Thoracic aorta (tissue), 2 donors: Measurements from ENCODE around the gene HSPE1. TPM values are rescaled to one million over a fixed set of nuclear protein-coding genes. Genes with fewer than 3 reads are reported as not detected.
"Not testable (repeated sequence)": the region's sequence is repeated elsewhere in the genome, so short reads cannot be mapped to it uniquely, and the experiment has no call there.

Source experiments
- ATAC-seq: fragments of 150-250 bp; one replicate; pipeline ENCODE4 v1.8.0; 2017; ENCODE audit warnings: low read depth; ENCODE audit not compliant: insufficient number of reproducible peaks, low FRiP score
- DNase-seq: peaks from one replicate; pipeline ENCODE4 v3.0.0-alpha.2; 2020; ENCODE audit warnings: low spot score
- H3K27ac ChIP-seq, 2 donors: fragments of 200-600 bp; sonication (generic); 1 replicate in 1 of 2; 2 replicates in 1 of 2; pipeline ENCODE4 v1.5.1; 2016; ENCODE audit warnings: mild to moderate bottlenecking in 2 of 2, moderate library complexity in 2 of 2
- H3K27me3 ChIP-seq: fragments of 200-600 bp; sonication (generic); replicated peaks from 2 replicates; pipeline ENCODE4 v1.6.0; 2016; ENCODE audit warnings: mild to moderate bottlenecking; ENCODE audit not compliant: insufficient read depth
- H3K36me3 ChIP-seq: fragments of 200-600 bp; sonication (generic); one replicate; pipeline ENCODE4 v1.5.1; 2016
- H3K4me1 ChIP-seq, 2 donors: fragments of 200-600 bp; sonication (generic); 1 replicate in 1 of 2; 2 replicates in 1 of 2; pipeline versions ENCODE4 v1.5.1 to v1.6.0; 2016; ENCODE audit warnings: low read depth in 2 of 2, mild to moderate bottlenecking in 1 of 2; ENCODE audit not compliant: control insufficient read depth in 1 of 2
- H3K4me3 ChIP-seq: fragments of 200-600 bp; sonication (generic); 2 replicates; pipeline ENCODE4 v1.5.1; 2016; ENCODE audit warnings: mild to moderate bottlenecking
- H3K9me3 ChIP-seq: fragments of 200-600 bp; sonication (generic); 2 replicates; pipeline ENCODE4 v1.5.1; 2016
- CTCF ChIP-seq: fragments of 200-600 bp; sonication (generic); IDR thresholded peaks from one replicate; pipeline ENCODE4 v1.5.1; 2019; ENCODE audit warnings: antibody characterized with exemption
- total RNA-seq, 2 donors: library from RNA; depleted of rRNA; stranded (reverse); fragments of >200 nt; gene quantifications; one replicate each; pipeline versions ENCODE4 v1.1.0 to v1.2.3, GENCODE V29; 2016

The HSPE1 gene
- total RNA-seq, 2 donors from 2014 or later: 26.3 to 45.0 TPM

GRCh38 chr2:197539734-197540133, 39.6 kb downstream of the HSPE1 start:
- Histone ChIP-seq H3K36me3 (peaks cover 32% of the 10 kb centered on the region), H3K4me3 (no peak overlapping the region), H3K9me3 (no peaks in the 10 kb centered on the region), H3K4me1 (peaks cover 0 to 6% of the 10 kb centered on the region in 2 donors), H3K27ac (no peak overlapping the region), H3K27me3 (no peaks in the 10 kb centered on the region)
- no peak for ATAC-seq
- no peak for TF ChIP-seq CTCF
- DNase-seq: no peak

- Histone ChIP-seq H3K9me3 (no peaks in the 10 kb centered on the region), H3K27ac (no peak overlapping the region), H3K36me3 (peaks cover 18% of the 10 kb centered on the region), H3K27me3 (no peaks in the 10 kb centered on the region), H3K4me3 (no peak overlapping the region), H3K4me1 (peaks cover 0 to 5% of the 10 kb centered on the region in 2 donors)
- no peak for DNase-seq
- ATAC-seq: no peak
- TF ChIP-seq CTCF: no peak
Measured at GRCh38 chr2:197543206-197543605, 43.0 kb downstream of the HSPE1 start.

DNA sequence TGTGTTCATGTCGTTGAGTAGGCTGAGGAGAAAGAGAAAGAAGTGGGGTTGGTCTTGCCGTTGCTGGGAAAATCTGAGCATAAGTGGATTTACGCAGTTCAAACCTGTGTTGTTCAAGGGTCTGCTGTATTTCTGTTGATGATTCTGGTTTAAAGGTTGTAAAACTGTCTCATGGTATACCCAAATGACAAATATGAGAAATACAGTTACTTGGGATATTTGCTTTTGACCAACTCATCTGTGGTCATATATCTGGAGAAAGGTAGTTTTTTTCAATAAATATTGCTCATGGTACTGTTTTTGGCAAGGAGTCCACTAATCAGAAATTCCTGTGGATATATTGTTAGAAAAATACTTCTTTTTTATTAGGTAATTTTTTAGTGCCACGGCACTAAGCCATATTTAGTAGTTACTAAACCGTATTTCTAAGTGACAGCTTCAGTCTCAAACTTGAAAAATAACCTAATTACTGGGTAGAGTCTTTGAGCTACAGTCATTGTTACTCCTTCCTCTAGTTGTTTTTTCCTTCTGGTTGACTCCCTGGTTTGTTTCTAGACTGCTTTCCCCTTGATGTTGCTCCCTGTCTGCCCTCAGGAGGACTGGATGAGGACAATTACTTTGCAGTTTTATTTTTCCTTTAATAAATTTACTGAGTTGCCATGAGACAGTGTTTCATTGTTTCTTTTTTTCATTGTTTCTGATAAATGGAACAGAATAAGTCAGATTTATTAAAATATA, 47.2 kb downstream of the HSPE1 start:
- peaks cover 23% of the 10 kb centered on the region for H3K36me3 ChIP-seq
- no peaks in the 10 kb centered on the region for H3K27me3 ChIP-seq
- H3K4me3 ChIP-seq: no peak overlapping the region
- H3K27ac ChIP-seq: no peak overlapping the region
- TF ChIP-seq CTCF: no peak
- no peaks in the 10 kb centered on the region for H3K9me3 ChIP-seq
- ATAC-seq (no peak), DNase-seq (no peak)
- no peaks in the 10 kb centered on the region for H3K4me1 ChIP-seq

GRCh38 chr2:197548582-197548981, 48.4 kb downstream of the HSPE1 start:
- TF ChIP-seq CTCF: no peak

DNA sequence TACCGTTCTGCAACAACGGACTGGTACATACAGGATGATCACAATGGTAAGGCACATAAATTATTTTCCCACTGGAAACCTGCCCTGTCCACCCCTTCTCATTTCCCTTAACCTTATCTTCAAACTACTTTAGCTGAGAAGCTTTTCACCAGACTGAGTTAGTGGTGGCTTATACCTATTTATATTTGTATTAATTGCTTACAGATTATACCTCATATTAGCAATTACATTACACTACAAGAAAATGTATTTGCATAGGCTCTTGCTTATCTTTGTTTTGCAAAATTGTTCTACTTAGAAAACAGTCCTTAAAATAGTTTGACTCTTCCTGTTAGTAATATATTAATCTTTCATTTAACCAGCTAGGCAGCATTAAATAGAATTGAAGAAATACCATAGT, 51.1 kb downstream of the HSPE1 start:
- not testable (repeated sequence) for H3K27ac ChIP-seq, DNase-seq, ATAC-seq, H3K4me1 ChIP-seq, H3K27me3 ChIP-seq, H3K4me3 ChIP-seq, H3K9me3 ChIP-seq
- H3K36me3 ChIP-seq: peaks cover 15% of the 10 kb centered on the region

More at GRCh38 chr2:197548582-197548981, 48.4 kb downstream of the HSPE1 start:
- Histone ChIP-seq H3K4me3 (no peak overlapping the region), H3K27ac (no peak overlapping the region), H3K4me1 (no peaks in the 10 kb centered on the region), H3K27me3 (no peaks in the 10 kb centered on the region), H3K36me3 (peaks cover 21% of the 10 kb centered on the region), H3K9me3 (no peaks in the 10 kb centered on the region)
- DNase-seq: no peak
- ATAC-seq: no peak

Other genes starting within 250 kb of the HSPE1 start
- 10 to 100 TPM; 57.8 to 93.4 TPM for gene ANKRD44, start 189.6 kb upstream of the HSPE1 start, total RNA-seq
- 100 to 1,000 TPM; 259 to 506 TPM for gene SF3B1, start 65.4 kb upstream of the HSPE1 start, total RNA-seq
- 10 to 100 TPM; 41.6 to 42.8 TPM for gene COQ10B, start 46.8 kb upstream of the HSPE1 start, total RNA-seq
- 100 to 1,000 TPM in 1 of 2 donors, 10 to 100 TPM in 1; 48.9 to 121 TPM for gene HSPD1, start 539 bp upstream of the HSPE1 start, total RNA-seq
- 10 to 100 TPM; 17.5 to 27.2 TPM for gene MOB4, start 15.7 kb downstream of the HSPE1 start, total RNA-seq
- 10 to 100 TPM in 1 of 2 donors, 1 to 10 TPM in 1; 9.3 to 18.9 TPM for gene RFTN2, start 175.2 kb downstream of the HSPE1 start, total RNA-seq
- gene MARS2, start 205.0 kb downstream of the HSPE1 start, total RNA-seq: 10 to 100 TPM in 1 of 2 donors, 1 to 10 TPM in 1; 1.5 to 12.3 TPM